Bronchial epithelial cell (primary cell): ENCODE data around the gene BICRA. TPM values are rescaled to one million over a fixed set of nuclear protein-coding genes. Genes with fewer than 3 reads are reported as not detected.

Experiments used
- DNase-seq: peaks from one replicate; pipeline ENCODE4 v3.0.0-alpha.2; 2010; ENCODE audit warnings: low read depth
- FAIRE-seq: peaks from 2 replicates; lab custom pipeline; 2011; peaks lifted over from hg19 to GRCh38; lab: Jason Lieb, UNC
- H3K27me3 ChIP-seq: 2 replicates; pipeline ENCODE4 v1.5.1; 2011; ENCODE audit warnings: low read length; ENCODE audit not compliant: control insufficient read depth, insufficient read depth
- H3K36me3 ChIP-seq: 2 replicates; pipeline ENCODE4 v1.5.1; 2011; ENCODE audit warnings: low read length; ENCODE audit not compliant: control insufficient read depth, insufficient read depth
- H3K4me3 ChIP-seq: 2 replicates; pipeline ENCODE4 v1.5.1; 2011; ENCODE audit warnings: mild to moderate bottlenecking, low read depth, low read length, control low read depth
- CTCF ChIP-seq: IDR thresholded peaks from 2 replicates; pipeline ENCODE4 v1.5.1; 2011; ENCODE audit warnings: mild to moderate bottlenecking, moderate library complexity, low read length, control low read depth, inconsistent platforms; ENCODE audit not compliant: insufficient read depth, severe bottlenecking
- total RNA-seq: library from RNA; depleted of rRNA; stranded (reverse); fragments of >200 nt; gene quantifications from 2 replicates; pipeline ENCODE4 v1.2.1, GENCODE V29; 2014

The BICRA gene
- total RNA-seq, 1 donor from 2014 or later = 4.5 TPM

- DNase-seq = peak; percentile 61
- Histone ChIP-seq H3K36me3 (peaks cover 18% of the 10 kb centered on the region), H3K27me3 (no peaks in the 10 kb centered on the region), H3K4me3 (no peak overlapping the region)
- TF ChIP-seq CTCF = peak; percentile 100
- peak; percentile 85 for FAIRE-seq
Measured at GRCh38 chr19:47697863-47698609, 89.1 kb downstream of the BICRA start.

- no peak for TF ChIP-seq CTCF
- Histone ChIP-seq H3K36me3 (peaks cover 18% of the 10 kb centered on the region), H3K27me3 (no peaks in the 10 kb centered on the region), H3K4me3 (no peak overlapping the region)
- no peak for FAIRE-seq
- no peak for DNase-seq
Measured at GRCh38 chr19:47698631-47699359, 89.9 kb downstream of the BICRA start.

- FAIRE-seq (no peak), DNase-seq (no peak)
- H3K27me3 ChIP-seq = no peaks in the 10 kb centered on the region
- peaks cover 18% of the 10 kb centered on the region for H3K36me3 ChIP-seq
- TF ChIP-seq CTCF = peak; percentile 92
- no peak overlapping the region for H3K4me3 ChIP-seq
Measured at GRCh38 chr19:47699360-47699917, 90.5 kb downstream of the BICRA start.

- FAIRE-seq = no peak
- H3K36me3 ChIP-seq = peaks cover 18% of the 10 kb centered on the region
Measured at GRCh38 chr19:47700934-47701716, 92.2 kb downstream of the BICRA start.

More at GRCh38 chr19:47700934-47701716, 92.2 kb downstream of the BICRA start:
- no peak for TF ChIP-seq CTCF
- Histone ChIP-seq H3K4me3 (no peak overlapping the region), H3K27me3 (no peaks in the 10 kb centered on the region)
- DNase-seq = no peak
